Measurements from ENCODE around the gene GRAMD2A. TPM values are rescaled to one million over a fixed set of nuclear protein-coding genes. Genes with fewer than 3 reads are reported as not detected.

GRAMD2A gene
- total RNA-seq, 1 donor from 2014 or later = 2.6 TPM

DNA sequence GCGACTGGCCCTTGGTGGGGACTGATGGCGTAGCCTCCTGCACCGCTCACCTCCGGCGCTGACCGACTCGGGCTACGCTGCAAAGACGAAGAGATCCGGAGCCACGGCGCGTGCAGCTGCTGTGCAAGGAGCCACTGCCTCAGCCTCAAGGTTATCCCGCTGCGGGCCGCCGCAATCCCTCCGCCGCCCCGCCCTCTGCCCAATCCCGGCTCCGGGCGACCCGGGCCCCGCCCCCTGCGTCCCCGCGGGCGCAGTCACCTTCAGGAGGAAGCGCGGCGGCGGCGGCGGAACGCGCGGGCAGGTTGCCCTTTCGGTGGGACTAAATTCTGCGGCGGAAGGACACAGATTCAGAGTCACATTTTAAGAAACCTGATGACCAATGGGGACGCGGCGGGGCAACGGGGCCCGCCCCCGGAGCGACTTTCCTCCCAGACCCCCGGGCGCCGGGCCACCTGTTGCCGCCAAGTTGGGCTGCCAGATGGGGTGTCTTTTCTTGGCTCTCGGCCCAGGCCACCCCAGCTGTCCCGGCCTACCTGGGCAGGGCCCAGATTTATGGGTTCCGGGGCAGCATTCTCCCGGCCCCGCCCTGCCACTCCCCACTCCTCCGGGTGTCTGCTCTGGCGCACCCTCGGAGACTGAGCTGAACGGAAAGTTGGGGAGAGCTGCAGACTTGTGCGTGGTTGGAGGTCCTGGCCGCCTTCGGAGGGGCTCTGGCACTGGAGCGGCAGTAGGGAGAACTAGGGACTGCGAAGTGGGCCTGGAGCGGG is 33.7 kb upstream of the GRAMD2A start, which contains the start of gene PKM:
Gene PKM (minus strand): TSS at position 125 of the 767 bp plus-strand sequence. CDS start 12,093 bp downstream, outside the sequence.
- peak within 1 kb of the TSS; percentile 99 for H3K27ac Mint-ChIP-seq
- H3K4me1 Mint-ChIP-seq = peaks cover 47% of the 10 kb centered on the region
- peak within 1 kb of the TSS; percentile 88 for H3K4me3 Mint-ChIP-seq
- no peaks in the 10 kb centered on the region for H3K27me3 Mint-ChIP-seq (ENCODE audit: low read depth)
- H3K9me3 Mint-ChIP-seq = no peaks in the 10 kb centered on the region
- peak; percentile 91 to 94 for DNase-seq (ENCODE audit: low spot score in 2 of 2, unreplicated experiment in 2 of 2)
- H3K36me3 Mint-ChIP-seq = no peaks in the 10 kb centered on the region
- TF ChIP-seq, protein P1, sequence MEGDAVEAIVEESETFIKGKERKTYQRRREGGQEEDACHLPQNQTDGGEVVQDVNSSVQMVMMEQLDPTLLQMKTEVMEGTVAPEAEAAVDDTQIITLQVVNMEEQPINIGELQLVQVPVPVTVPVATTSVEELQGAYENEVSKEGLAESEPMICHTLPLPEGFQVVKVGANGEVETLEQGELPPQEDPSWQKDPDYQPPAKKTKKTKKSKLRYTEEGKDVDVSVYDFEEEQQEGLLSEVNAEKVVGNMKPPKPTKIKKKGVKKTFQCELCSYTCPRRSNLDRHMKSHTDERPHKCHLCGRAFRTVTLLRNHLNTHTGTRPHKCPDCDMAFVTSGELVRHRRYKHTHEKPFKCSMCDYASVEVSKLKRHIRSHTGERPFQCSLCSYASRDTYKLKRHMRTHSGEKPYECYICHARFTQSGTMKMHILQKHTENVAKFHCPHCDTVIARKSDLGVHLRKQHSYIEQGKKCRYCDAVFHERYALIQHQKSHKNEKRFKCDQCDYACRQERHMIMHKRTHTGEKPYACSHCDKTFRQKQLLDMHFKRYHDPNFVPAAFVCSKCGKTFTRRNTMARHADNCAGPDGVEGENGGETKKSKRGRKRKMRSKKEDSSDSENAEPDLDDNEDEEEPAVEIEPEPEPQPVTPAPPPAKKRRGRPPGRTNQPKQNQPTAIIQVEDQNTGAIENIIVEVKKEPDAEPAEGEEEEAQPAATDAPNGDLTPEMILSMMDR (IDR thresholded peaks at IDR 0.05; ENCODE audit: unreplicated experiment) = no peak

DNA sequence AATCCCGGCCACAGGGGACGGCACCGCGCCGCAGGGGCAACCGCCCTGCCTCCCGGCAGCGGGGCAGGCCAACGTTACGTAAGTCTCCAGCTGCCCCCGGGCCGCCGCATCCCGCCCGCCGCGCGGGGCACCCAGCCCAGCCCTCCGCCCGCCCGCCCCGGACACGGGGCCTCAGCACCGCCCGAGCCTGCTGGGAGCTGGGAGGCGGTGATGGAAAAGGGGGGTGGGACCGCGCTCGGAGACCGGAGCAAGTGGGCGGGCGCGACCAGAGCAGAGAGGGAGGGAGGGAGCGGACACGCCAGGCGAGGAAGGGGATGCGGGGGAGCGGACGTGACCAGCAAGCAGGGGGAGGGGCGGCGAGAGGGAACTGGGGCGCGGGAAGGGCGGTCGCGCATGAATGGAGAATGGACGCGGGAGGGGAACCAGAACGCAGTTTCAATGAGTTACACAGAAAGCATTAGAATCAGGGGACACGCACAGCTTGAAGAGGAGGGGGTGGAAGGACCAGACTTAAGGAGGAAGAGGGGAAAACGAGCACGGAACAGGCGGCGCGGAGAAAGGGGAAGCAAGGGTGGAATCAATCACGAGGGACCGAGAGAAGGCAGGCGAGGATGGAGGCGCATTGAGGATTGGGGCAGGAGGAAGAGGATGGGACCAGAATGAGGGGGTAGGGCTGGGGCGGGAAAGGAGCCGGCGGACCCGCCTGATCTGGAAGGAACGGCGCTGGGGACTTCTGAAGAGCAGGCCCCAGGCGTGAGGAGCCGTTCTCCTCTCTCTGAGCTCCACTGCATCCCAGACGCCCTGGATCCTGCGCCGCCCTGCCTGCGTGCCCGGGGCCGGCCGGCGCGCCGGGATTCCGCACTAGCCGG is 32.8 kb upstream of the GRAMD2A start:
- Mint-ChIP-seq H3K4me1 (peaks cover 52% of the 10 kb centered on the region), H3K4me3 (peak overlapping the region; percentile 88), H3K27ac (peak overlapping the region; percentile 94), H3K9me3 (no peaks in the 10 kb centered on the region), H3K36me3 (no peaks in the 10 kb centered on the region), H3K27me3 (ENCODE audit: low read depth) (no peaks in the 10 kb centered on the region)
- DNase-seq (ENCODE audit: low spot score in 2 of 2, unreplicated experiment in 2 of 2) = peak; percentile 85 to 88
- TF ChIP-seq, protein P1 (IDR thresholded peaks at IDR 0.05; ENCODE audit: unreplicated experiment) = no peak

DNA sequence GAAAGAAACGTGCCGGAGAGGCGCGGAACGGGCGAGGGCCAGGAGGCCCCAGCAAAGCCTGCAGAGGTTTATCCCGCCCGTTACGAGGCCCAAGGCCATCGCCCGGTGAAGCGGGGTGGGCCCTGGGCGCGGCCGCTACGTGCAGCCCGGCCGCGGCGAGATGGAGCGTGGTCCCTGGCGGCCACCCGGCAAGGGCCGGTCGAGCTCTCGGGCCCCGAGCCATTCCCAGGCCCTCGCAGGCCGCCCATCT is 32.3 kb upstream of the GRAMD2A start:
- Mint-ChIP-seq H3K4me3 (peak overlapping the region; percentile 88), H3K27me3 (ENCODE audit: low read depth) (no peaks in the 10 kb centered on the region), H3K27ac (peak overlapping the region; percentile 96), H3K36me3 (no peaks in the 10 kb centered on the region), H3K4me1 (peaks cover 52% of the 10 kb centered on the region), H3K9me3 (no peaks in the 10 kb centered on the region)
- TF ChIP-seq, protein P1 (IDR thresholded peaks at IDR 0.05; ENCODE audit: unreplicated experiment) = no peak
- peak in 1 of 2 experiments; percentile 22 for DNase-seq (ENCODE audit: low spot score in 2 of 2, unreplicated experiment in 2 of 2)

DNA sequence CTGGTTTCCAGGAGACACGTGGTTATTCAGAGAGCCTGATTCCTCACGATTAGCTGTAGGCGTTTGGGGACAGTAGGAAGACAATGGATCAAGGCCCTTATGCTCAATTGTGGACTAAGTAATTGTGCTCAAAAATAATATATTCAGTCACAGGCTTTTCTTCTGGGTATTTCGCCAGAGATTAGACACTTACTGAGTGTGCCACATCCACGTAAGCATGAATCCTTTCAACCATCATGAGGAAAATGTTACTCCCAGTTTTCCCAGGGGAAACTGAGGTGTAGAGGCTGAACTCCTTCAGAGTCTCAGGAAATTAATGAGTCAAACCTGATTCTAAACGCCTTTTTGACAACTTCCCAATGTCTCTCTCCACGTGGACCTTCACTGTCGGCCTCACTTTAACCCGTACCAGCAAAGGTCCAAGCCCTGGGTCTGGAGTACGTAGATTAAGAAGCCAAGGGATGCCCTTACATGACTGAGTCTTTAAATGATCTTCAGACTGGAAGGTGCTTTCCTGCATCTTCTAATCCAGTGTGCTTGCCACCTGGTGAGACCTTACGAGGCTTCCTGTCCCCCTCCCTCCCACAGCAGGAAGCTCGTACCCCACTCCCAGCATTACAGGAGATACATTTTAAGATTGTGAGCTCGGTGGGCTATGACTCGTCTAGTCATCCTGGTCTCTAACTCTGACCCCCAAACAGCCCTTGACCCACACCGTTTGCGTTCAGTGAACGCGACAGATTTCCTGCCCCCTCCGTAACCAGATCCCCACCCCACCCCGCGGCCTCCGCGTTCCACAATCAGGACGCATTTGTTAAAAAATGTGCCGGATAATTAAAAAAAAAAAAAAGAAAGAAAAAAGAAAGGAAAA is 31.7 kb upstream of the GRAMD2A start:
- H3K36me3 Mint-ChIP-seq = peaks cover under 1% of the 10 kb centered on the region
- H3K4me1 Mint-ChIP-seq = peaks cover 53% of the 10 kb centered on the region
- H3K4me3 Mint-ChIP-seq = peak overlapping the region; percentile 88
- no peaks in the 10 kb centered on the region for H3K27me3 Mint-ChIP-seq (ENCODE audit: low read depth)
- no peaks in the 10 kb centered on the region for H3K9me3 Mint-ChIP-seq
- TF ChIP-seq, protein P1 (IDR thresholded peaks at IDR 0.05; ENCODE audit: unreplicated experiment) = no peak
- no peak for DNase-seq (ENCODE audit: low spot score in 2 of 2, unreplicated experiment in 2 of 2)
- peak overlapping the region; percentile 96 for H3K27ac Mint-ChIP-seq

DNA sequence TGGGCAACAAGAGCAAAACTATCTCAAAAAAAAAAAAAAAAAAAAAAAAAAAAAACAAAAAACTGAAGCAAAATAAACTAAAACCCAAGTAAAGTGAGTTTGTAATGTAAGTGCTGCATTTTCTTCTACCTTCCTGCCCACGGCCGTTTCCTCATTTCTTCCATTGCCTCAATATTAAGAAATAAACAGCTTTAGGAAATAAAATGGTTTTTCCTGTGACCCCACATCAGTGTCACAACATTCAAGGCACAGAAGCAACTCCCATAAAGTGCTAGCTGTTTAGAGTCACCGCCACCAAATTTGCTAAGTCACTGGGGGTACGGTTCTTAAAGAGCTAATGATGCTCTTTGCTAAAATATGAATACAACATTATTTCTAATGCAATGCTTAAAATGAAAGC is 30.1 kb upstream of the GRAMD2A start:
- H3K4me1 Mint-ChIP-seq = peaks cover 61% of the 10 kb centered on the region
- H3K36me3 Mint-ChIP-seq = peaks cover 4% of the 10 kb centered on the region
- H3K27me3 Mint-ChIP-seq (ENCODE audit: low read depth) = no peaks in the 10 kb centered on the region
- peak overlapping the region; percentile 88 for H3K4me3 Mint-ChIP-seq
- TF ChIP-seq, protein P1 (IDR thresholded peaks at IDR 0.05; ENCODE audit: unreplicated experiment) = no peak
- no peak for DNase-seq (ENCODE audit: low spot score in 2 of 2, unreplicated experiment in 2 of 2)
- H3K9me3 Mint-ChIP-seq = no peaks in the 10 kb centered on the region
- peak overlapping the region; percentile 96 for H3K27ac Mint-ChIP-seq
